GM12872 (cell line): Measurements from ENCODE around the gene AUTS2.
A peak's percentile ranks its signal among the peaks of the same experiment; 100 is the strongest.

Experiments
- CTCF ChIP-seq: IDR thresholded peaks from 3 replicates; pipeline ENCODE4 v1.5.1; 2011; ENCODE audit warnings: low read depth, mild to moderate bottlenecking, low read length, moderate library complexity; ENCODE audit not compliant: insufficient read depth

The AUTS2 gene

GRCh38 chr7:69889976-69890351, 291.7 kb downstream of the AUTS2 start:
- no peak for TF ChIP-seq CTCF

- no peak for TF ChIP-seq CTCF
Observed at GRCh38 chr7:69892790-69893189, 294.5 kb downstream of the AUTS2 start.

GRCh38 chr7:69893906-69894305, 295.6 kb downstream of the AUTS2 start:
- TF ChIP-seq CTCF = peak; percentile 23; the same call in 1 of the 3 replicates

GRCh38 chr7:69895446-69895845, 297.2 kb downstream of the AUTS2 start:
- TF ChIP-seq CTCF = no peak

GRCh38 chr7:69896121-69896520, 297.8 kb downstream of the AUTS2 start:
- no peak for TF ChIP-seq CTCF

GRCh38 chr7:69898189-69898588, 299.9 kb downstream of the AUTS2 start:
- no peak for TF ChIP-seq CTCF

- TF ChIP-seq CTCF = no peak
Observed at GRCh38 chr7:69903410-69903809, 305.1 kb downstream of the AUTS2 start.
